NCI-H446 treated with DMSO at 0.1 percent for 48 hours (cell line): ENCODE results near the gene VSTM4.

Experiments
- DNase-seq: peaks from one replicate; lab custom pipeline; 2025; lab: John Stamatoyannopoulos, UW

Gene VSTM4

GRCh38 chr10:49007129-49007528 lies 108.2 kb downstream of the VSTM4 start:
- no peak for DNase-seq

GRCh38 chr10:49005270-49005669 lies 110.1 kb downstream of the VSTM4 start:
- no peak for DNase-seq

- DNase-seq = no peak
These were observed 113.3 kb downstream of the VSTM4 start for GRCh38 chr10:49001870-49002672.

DNA sequence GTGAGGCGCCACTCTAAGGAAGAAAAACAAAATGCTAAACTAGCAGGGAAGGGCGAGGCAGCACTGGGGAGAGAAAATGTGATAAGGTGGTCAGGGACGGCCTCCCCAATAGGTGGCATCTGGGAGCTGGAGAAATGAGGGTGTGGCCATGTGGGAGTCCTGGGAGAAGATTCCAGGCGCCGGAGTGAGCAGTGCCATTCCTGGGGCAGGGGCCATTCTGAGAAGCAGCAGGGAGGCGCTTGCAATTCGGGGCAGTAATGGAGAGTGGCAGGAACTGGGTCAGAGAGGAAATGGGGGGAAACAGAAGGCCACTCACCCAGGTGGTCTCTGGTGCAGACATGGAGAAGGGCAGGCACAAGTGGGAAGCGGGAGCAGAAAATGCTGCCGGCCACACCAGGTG lies 113.9 kb downstream of the VSTM4 start:
- DNase-seq = no peak

DNA sequence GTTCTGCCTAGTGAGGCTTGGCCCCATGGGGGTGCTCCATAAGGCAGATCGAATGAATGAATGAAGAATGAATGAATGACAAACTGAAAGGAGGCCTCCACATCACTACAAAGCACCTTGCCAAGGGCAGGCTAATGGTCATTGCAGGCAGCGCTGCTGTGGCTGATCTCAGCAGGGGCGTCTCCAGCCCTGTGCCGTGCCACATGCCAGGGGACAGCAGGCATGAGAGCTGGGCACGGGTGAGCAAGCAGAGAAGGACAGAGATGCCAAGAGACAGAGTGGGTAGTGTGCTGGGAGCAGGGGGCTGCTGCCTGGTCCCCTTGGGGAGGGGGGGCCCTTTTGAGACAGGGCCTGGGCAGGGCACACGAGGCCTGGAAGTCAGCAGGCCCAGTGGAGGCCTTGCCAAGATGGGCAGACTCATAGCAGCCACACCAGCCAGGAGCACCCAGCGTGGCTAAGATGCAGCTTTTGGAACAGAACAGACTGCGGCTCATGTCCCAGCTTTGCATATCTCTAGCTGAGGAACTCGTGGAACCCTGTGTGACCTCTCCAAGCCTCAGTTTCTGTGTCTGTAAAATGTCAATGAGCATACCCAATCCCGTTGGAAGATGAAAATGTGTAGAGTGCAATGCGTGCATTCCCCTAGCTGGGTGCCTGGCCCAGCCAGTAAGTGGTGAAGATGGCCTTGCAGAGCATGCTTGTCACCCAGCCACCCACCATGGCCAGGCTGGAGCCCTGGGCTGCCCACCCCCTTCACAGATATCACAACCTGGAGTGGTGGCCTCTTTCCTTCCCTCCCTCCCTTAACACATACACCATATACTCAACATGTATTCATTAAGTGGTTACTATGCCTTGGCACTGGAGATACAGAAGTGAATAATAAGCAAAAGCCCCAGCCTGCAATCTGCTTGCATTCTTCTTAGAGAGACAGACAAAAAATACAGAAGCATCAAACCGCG lies 114.6 kb downstream of the VSTM4 start:
- no peak for DNase-seq

GRCh38 chr10:48999346-48999745 lies 116.0 kb downstream of the VSTM4 start:
- DNase-seq = no peak

DNA sequence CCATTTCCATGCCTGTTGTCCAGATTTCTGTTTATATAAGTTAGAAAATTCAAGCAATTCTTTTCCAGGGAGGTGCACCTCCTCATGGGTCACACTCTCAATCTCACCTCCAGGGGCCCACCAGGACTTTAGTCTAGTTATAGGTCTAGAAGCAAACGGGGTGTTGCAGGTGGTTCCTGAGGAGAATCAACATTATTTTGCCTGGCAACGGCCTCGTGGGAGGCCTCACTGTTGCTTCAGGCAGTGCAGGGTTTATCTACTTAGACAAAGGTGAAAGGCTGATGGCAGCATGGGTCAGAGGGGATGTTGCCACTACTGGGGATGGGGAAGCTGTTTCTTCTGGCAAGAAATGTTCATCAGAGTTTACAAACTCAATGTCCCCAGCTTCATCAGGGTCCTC lies 119.0 kb downstream of the VSTM4 start:
- no peak for DNase-seq

DNA sequence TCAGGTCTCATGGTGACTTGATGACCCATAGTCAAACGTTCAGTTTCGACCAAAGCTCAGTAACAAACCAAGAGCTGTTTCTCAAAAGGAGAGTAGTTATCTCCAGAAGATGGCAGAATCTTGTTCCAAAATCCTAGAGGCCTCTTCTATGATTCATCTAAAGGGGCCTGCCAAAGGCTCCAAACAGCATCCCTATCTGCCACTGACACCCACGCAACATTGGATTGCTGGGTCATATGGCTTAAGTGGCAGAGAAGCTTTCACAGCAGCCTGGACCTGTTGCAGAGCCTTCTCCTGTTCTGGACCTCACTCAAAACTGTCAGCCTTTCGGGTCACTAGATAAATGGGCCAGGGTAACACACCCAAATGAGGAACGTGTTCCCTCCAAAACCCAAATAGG lies 121.7 kb downstream of the VSTM4 start:
- DNase-seq = no peak

GRCh38 chr10:48990226-48990625 lies 125.1 kb downstream of the VSTM4 start:
- no peak for DNase-seq

DNA sequence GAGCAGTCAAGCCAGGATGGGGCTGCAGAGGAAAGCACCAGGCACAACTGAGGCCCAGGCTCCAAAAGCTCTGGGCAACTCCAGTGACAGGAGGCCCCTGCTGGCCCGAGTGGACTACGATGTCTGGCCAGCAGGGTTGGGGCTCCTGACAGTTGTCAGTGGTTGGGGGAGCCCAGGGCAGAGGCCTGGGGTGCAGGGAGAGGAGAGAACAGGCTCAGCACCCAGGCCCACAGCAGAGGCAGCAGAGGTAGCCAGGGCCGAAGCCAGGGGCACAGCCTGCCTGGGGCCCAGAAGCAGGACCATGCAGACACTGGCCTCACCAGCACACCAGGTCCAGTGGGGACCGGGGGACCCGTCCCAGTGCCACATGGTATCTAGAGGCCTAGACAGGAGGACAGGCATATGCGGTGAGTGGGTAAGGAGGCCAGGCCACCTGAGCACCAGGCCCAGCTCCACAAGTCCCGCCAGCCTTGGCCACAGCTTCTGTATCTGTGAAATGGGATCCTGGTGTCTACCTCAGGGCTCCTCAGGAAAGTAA lies 129.6 kb downstream of the VSTM4 start:
- DNase-seq = no peak

DNA sequence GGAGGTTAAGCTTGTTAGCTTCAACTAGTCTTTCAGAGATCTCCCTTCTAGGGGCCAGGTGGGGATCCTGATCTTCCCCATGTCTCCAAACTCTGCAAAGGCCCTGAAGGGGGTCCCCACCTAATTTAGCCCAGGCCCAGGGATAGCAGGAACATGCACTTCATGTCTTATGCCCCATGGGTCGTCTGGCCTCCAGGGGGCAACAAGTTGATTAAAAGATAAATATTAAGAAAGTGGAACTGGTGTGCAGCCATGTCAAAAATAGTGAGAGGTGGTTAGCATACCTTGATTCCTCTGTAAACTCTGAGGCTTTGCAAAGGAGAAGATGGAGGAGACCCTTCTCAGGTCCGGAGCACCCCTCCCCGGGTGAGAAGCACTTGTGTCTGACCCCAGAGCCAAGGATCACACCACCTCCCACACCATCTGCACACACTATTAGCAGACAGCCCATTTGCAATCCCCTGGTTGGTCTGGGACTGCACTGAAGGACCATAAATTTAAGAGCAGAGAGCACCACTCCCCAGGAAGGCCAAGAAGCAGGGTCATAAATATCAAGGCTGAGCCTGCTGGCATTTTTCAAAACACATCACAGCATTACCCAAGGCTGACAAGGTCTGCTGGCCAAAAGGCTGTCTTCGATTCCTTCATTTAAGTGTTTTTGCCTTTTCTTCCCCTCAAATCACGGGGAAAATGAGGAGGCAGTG lies 131.5 kb downstream of the VSTM4 start:
- no peak for DNase-seq

DNA sequence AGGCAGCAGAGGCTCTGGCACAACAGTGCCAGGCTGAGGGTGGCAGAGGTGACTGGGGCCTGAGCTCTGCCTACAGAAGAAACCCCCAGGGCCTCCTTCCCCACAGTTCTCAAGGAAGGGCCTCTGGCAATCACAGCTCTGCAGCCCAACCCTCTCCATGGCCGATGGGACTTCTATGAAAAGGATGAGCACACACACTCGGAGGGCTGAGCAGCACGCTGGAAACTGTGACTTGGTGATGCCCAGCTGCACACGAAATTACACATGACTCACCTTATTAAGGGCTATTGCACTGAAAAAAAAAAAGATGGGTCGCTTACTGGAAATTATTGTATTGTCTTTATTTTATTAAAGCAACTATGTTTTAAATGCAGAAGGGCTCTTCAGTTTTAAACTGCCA lies 132.7 kb downstream of the VSTM4 start:
- no peak for DNase-seq

GRCh38 chr10:48981310-48981907 lies 133.9 kb downstream of the VSTM4 start:
- DNase-seq = no peak

- DNase-seq = no peak
These were observed 137.0 kb downstream of the VSTM4 start for GRCh38 chr10:48978318-48978717.

- no peak for DNase-seq
These were observed 139.1 kb downstream of the VSTM4 start for GRCh38 chr10:48976196-48976595.

GRCh38 chr10:48974510-48975156 lies 140.7 kb downstream of the VSTM4 start:
- DNase-seq = no peak

DNA sequence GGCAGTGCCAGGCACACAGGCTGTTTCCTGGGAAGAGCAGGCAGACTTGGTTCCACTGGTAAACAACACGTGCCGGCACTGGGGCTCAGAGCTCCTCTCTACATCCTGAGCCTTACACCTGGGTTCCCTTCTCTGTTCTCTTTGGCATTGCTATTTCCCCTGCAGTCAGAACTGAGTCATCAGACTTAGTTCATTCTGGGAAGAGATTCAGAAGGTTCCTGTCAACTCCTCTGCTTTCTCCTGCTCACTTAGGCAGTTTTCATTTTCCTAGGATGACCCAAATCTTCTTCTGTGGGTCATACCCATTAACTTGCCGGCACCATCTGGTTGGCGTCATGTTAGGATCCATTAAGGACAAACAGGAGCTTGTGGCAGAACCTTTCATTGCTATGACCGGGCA lies 142.3 kb downstream of the VSTM4 start:
- no peak for DNase-seq

GRCh38 chr10:48970654-48971053 lies 144.7 kb downstream of the VSTM4 start:
- no peak for DNase-seq

GRCh38 chr10:48970046-48970445 lies 145.3 kb downstream of the VSTM4 start:
- no peak for DNase-seq

- no peak for DNase-seq
These were observed 147.3 kb downstream of the VSTM4 start for GRCh38 chr10:48968036-48968435.

- no peak for DNase-seq
These were observed 149.9 kb downstream of the VSTM4 start for GRCh38 chr10:48965460-48965859.
